Body of pancreas (tissue), 4 donors: Measurements from ENCODE around the gene CTTN. TPM values are rescaled to one million over a fixed set of nuclear protein-coding genes. Genes with fewer than 3 reads are reported as not detected.

Experiments
- ATAC-seq: fragments of 150-250 bp; one replicate; pipeline ENCODE4 v1.9.1; 2016
- DNase-seq, 4 donors: peaks; one replicate each; pipeline ENCODE4 v3.0.0-alpha.2; 2019
- H3K27ac ChIP-seq, 4 donors: fragments of 200-600 bp; sonication (generic); 1 replicate in 3 of 4; 2 replicates in 1 of 4; pipeline versions ENCODE4 v1.5.1 to v1.6.1; 2016 to 2019; ENCODE audit warnings: mild to moderate bottlenecking in 1 of 4, mixed read lengths in 1 of 4, moderate library complexity in 1 of 4
- H3K27me3 ChIP-seq, 2 donors: fragments of 200-600 bp; sonication (generic); one replicate each; pipeline ENCODE4 v1.6.0; 2016; ENCODE audit warnings: mild to moderate bottlenecking in 1 of 2
- H3K36me3 ChIP-seq, 2 donors: fragments of 200-600 bp; sonication (generic); replicated peaks in 1 of 2; 2 replicates each; pipeline ENCODE4 v1.5.1; 2016; ENCODE audit warnings: low read depth in 2 of 2; ENCODE audit not compliant: insufficient read depth in 1 of 2
- H3K4me1 ChIP-seq: fragments of 200-600 bp; sonication (generic); one replicate; pipeline ENCODE4 v1.6.0; 2016
- H3K4me3 ChIP-seq, 2 donors: fragments of 200-600 bp; sonication (generic); 1 replicate in 1 of 2; 2 replicates in 1 of 2; pipeline ENCODE4 v1.5.1; 2016 to 2019
- H3K9me3 ChIP-seq, 3 donors: fragments of 200-600 bp; sonication (generic); 1 replicate in 2 of 3; 2 replicates in 1 of 3; pipeline ENCODE4 v1.5.1; 2016
- CTCF ChIP-seq, 7 experiments: fragments of 450-650 bp in 4 of 7; fragments of 200-600 bp in 3 of 7; sonication (generic) in 3 of 7; IDR thresholded peaks; one replicate each; pipeline ENCODE4 v1.5.1; 2016 to 2019; ENCODE audit warnings: antibody characterized with exemption in 7 of 7
- POLR2A ChIP-seq, 3 donors: fragments of 450-650 bp; IDR thresholded peaks; one replicate each; pipeline ENCODE4 v1.6.1; 2016; ENCODE audit warnings: antibody characterized with exemption in 3 of 3, mild to moderate bottlenecking in 2 of 3
- WGBS, 2 donors: methylation state at CpG; one replicate each; pipeline ENCODE4 v1.1.5; 2017; 5-methylcytosine and 5-hydroxymethylcytosine counted together
- intact Hi-C: fragments of 100-400 bp; cut with DNase I; formaldehyde crosslinking; loops from one replicate; pipeline ENCODE4 v1.15.1; 2023
- total RNA-seq, 2 donors: library from RNA; depleted of rRNA; stranded (reverse); fragments of >200 nt; gene quantifications; one replicate each; pipeline ENCODE4 v1.1.0, GENCODE V29; 2016

CTTN gene
- total RNA-seq, 2 donors from 2014 or later: 126 to 197 TPM

GRCh38 chr11:70421123-70421522 lies 22.8 kb downstream of the CTTN start:
- no peaks in the 10 kb centered on the region for H3K4me1 ChIP-seq
- TF ChIP-seq CTCF (IDR thresholded peaks at IDR 0.05) (no peak), POLR2A (IDR thresholded peaks at IDR 0.05) (no peak)
- no peaks in the 10 kb centered on the region for H3K27me3 ChIP-seq
- H3K9me3 ChIP-seq: no peaks in the 10 kb centered on the region
- no peak overlapping the region for H3K4me3 ChIP-seq
- no peak overlapping the region for H3K27ac ChIP-seq
- no peak for ATAC-seq
- no peak for DNase-seq
- whole genome bisulfite sequencing, 2 donors: 82 to 89% methylated on average over 13 of the region's 13 CpGs
- intact Hi-C loops: no loop called here
- H3K36me3 ChIP-seq: peaks cover 8 to 39% of the 10 kb centered on the region in 2 donors

GRCh38 chr11:70422692-70423522 lies 24.6 kb downstream of the CTTN start:
- H3K27me3 ChIP-seq: no peaks in the 10 kb centered on the region
- 88% methylated on average over 9 to 35 of the region's 35 CpGs for WGBS, 2 donors
- no peaks in the 10 kb centered on the region for H3K9me3 ChIP-seq
- H3K4me1 ChIP-seq: no peaks in the 10 kb centered on the region
- intact Hi-C loops: no loop called here
- no peak for ATAC-seq
- H3K27ac ChIP-seq: no peak overlapping the region
- DNase-seq: no peak
- H3K36me3 ChIP-seq: peaks cover 8 to 27% of the 10 kb centered on the region in 2 donors
- TF ChIP-seq POLR2A (IDR thresholded peaks at IDR 0.05): no peak
- no peak for TF ChIP-seq CTCF (IDR thresholded peaks at IDR 0.05)
- H3K4me3 ChIP-seq: no peak overlapping the region

GRCh38 chr11:70423523-70424505 lies 25.5 kb downstream of the CTTN start:
- intact Hi-C loops: no loop called here
- Histone ChIP-seq H3K4me1 (no peaks in the 10 kb centered on the region), H3K9me3 (no peaks in the 10 kb centered on the region), H3K27me3 (no peaks in the 10 kb centered on the region), H3K27ac (no peak overlapping the region), H3K36me3 (peaks cover 8 to 25% of the 10 kb centered on the region in 2 donors), H3K4me3 (no peak overlapping the region)
- WGBS, 2 donors: 89% methylated on average over 24 to 33 of the region's 34 CpGs
- DNase-seq (peak in 1 of 4 donors; percentile 39), ATAC-seq (no peak)
- TF ChIP-seq CTCF (IDR thresholded peaks at IDR 0.05) (no peak), POLR2A (IDR thresholded peaks at IDR 0.05) (no peak)

- TF ChIP-seq CTCF (IDR thresholded peaks at IDR 0.05) (no peak), POLR2A (IDR thresholded peaks at IDR 0.05) (no peak)
- WGBS, 2 donors: 84 to 90% methylated on average over 6 to 14 of the region's 14 CpGs
- ATAC-seq (no peak), DNase-seq (no peak)
- intact Hi-C loops: no loop called here
- Histone ChIP-seq H3K27me3 (no peaks in the 10 kb centered on the region), H3K27ac (no peak overlapping the region), H3K36me3 (peaks cover 11 to 25% of the 10 kb centered on the region in 2 donors), H3K9me3 (no peaks in the 10 kb centered on the region), H3K4me1 (no peaks in the 10 kb centered on the region), H3K4me3 (no peak overlapping the region)
These were observed 26.5 kb downstream of the CTTN start for GRCh38 chr11:70424765-70425344.
